Esophagus muscularis mucosa (tissue), 4 donors: Measurements from ENCODE around the gene PTCH1. TPM values are rescaled to one million over a fixed set of nuclear protein-coding genes. Genes with fewer than 3 reads are reported as not detected.

Experiments used
- DNase-seq: peaks from one replicate; pipeline ENCODE4 v3.0.0-alpha.2; 2017; ENCODE audit errors: extremely low spot score
- H3K27ac ChIP-seq, 4 donors: fragments of 200-600 bp; sonication (generic); replicated peaks in 1 of 4; 1 replicate in 3 of 4; 2 replicates in 1 of 4; pipeline ENCODE4 v1.5.1; 2016 to 2019; ENCODE audit warnings: mild to moderate bottlenecking in 1 of 4
- H3K27me3 ChIP-seq, 4 donors: fragments of 200-600 bp; sonication (generic); one replicate each; pipeline versions ENCODE4 v1.5.1 to v1.6.0; 2016 to 2019
- H3K36me3 ChIP-seq, 4 donors: fragments of 200-600 bp; sonication (generic); one replicate each; pipeline ENCODE4 v1.5.1; 2016 to 2019
- H3K4me1 ChIP-seq, 4 donors: fragments of 200-600 bp; sonication (generic); one replicate each; pipeline ENCODE4 v1.5.1; 2016 to 2019
- H3K4me3 ChIP-seq, 4 donors: fragments of 200-600 bp; sonication (generic); 1 replicate in 2 of 4; 2 replicates in 2 of 4; pipeline ENCODE4 v1.5.1; 2016 to 2019; ENCODE audit warnings: mild to moderate bottlenecking in 4 of 4, moderate library complexity in 1 of 4
- H3K9me3 ChIP-seq, 4 donors: fragments of 200-600 bp; sonication (generic); 1 replicate in 3 of 4; 2 replicates in 1 of 4; pipeline ENCODE4 v1.5.1; 2016 to 2019
- EP300 ChIP-seq: sonication (generic); formaldehyde crosslinking; IDR thresholded peaks from one replicate; pipeline ENCODE4 v1.6.1; 2017; ENCODE audit warnings: antibody characterized with exemption
- POLR2A ChIP-seq: fragments of 450-650 bp; IDR thresholded peaks from one replicate; pipeline ENCODE4 v1.6.1; 2017; ENCODE audit warnings: antibody characterized with exemption, moderate library complexity, mild to moderate bottlenecking, low read depth
- POLR2AphosphoS5 ChIP-seq, 2 donors: sonication (generic); formaldehyde crosslinking; IDR thresholded peaks; one replicate each; pipeline ENCODE4 v1.6.1; 2017; ENCODE audit warnings: antibody characterized with exemption in 2 of 2
- WGBS: methylation state at CpG from one replicate; pipeline ENCODE4 v1.1.5; 2018; 5-methylcytosine and 5-hydroxymethylcytosine counted together
- intact Hi-C: fragments of 100-400 bp; cut with DNase I; formaldehyde crosslinking; loops from one replicate; pipeline ENCODE4 v1.15.1; 2023
- total RNA-seq, 4 donors: library from RNA; depleted of rRNA; stranded (reverse); fragments of >200 nt; gene quantifications; one replicate each; pipeline versions ENCODE4 v1.1.0 to v1.2.1, GENCODE V29; 2016
- TF ChIP-seq, protein P1 (sequence below), 3 experiments: fragments of 200-600 bp in 2 of 3; fragments of 450-650 bp in 1 of 3; sonication (generic) in 2 of 3; IDR thresholded peaks; one replicate each; pipeline ENCODE4 v1.5.1; 2017 to 2019; ENCODE audit warnings: antibody characterized with exemption in 3 of 3, mild to moderate bottlenecking in 2 of 3, moderate library complexity in 1 of 3

PTCH1 gene
- total RNA-seq, 4 donors from 2014 or later: 10.8 to 25.1 (median 16.9) TPM

GRCh38 chr9:95429096-95429495 lies 87.7 kb downstream of the PTCH1 start:
- no peak for TF ChIP-seq POLR2A
- TF ChIP-seq, protein P1, sequence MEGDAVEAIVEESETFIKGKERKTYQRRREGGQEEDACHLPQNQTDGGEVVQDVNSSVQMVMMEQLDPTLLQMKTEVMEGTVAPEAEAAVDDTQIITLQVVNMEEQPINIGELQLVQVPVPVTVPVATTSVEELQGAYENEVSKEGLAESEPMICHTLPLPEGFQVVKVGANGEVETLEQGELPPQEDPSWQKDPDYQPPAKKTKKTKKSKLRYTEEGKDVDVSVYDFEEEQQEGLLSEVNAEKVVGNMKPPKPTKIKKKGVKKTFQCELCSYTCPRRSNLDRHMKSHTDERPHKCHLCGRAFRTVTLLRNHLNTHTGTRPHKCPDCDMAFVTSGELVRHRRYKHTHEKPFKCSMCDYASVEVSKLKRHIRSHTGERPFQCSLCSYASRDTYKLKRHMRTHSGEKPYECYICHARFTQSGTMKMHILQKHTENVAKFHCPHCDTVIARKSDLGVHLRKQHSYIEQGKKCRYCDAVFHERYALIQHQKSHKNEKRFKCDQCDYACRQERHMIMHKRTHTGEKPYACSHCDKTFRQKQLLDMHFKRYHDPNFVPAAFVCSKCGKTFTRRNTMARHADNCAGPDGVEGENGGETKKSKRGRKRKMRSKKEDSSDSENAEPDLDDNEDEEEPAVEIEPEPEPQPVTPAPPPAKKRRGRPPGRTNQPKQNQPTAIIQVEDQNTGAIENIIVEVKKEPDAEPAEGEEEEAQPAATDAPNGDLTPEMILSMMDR (IDR thresholded peaks at IDR 0.05): no peak
- Histone ChIP-seq H3K36me3 (no peaks in the 10 kb centered on the region), H3K9me3 (peaks cover 0 to 10% (median 8%) of the 10 kb centered on the region in 4 donors), H3K27ac (no peak overlapping the region), H3K4me3 (no peak overlapping the region), H3K4me1 (peaks cover 2 to 15% (median 14%) of the 10 kb centered on the region in 4 donors), H3K27me3 (no peaks in the 10 kb centered on the region)
- WGBS: 84% methylated on average over 10 of the region's 10 CpGs
- DNase-seq: no peak
- intact Hi-C loops: no loop called here

DNA sequence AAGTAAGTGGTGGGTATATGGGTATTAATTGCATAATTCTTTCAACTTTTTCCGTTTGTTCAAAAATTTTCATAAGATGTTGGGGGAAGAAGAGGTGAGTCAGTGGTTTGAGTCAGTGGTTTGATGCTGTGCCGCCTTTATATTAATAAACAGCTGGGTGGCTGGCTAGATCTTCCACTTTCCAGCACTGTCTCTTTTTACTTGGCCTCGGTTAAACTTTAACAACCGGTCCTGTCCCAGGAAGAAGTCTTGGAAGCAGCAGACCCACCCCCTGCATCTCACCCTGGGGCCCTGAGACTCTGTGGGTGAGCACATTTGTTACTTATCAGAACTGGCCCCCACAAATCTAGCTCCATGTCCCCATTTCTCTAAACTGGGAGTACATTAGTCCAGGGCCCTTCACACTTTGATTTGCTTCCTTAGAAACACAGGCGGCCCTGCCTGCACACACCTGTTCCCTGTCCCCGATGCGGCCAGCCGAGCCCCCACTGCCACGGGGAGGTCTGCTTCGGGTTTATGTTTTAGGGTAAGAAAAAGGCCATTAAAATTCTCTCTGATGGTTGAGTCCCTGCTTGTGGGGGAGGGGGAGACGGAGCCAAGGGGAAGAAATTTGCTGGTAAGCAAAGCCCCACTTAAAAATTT lies 90.7 kb downstream of the PTCH1 start:
- no peaks in the 10 kb centered on the region for H3K36me3 ChIP-seq
- H3K9me3 ChIP-seq: peaks cover 0 to 35% (median 29%) of the 10 kb centered on the region in 4 donors
- intact Hi-C loops: no loop called here
- H3K27ac ChIP-seq: peak overlapping the region; percentile 76 to 79 (median 78)
- TF ChIP-seq POLR2AphosphoS5 (IDR thresholded peaks at IDR 0.05) (no peak), POLR2A (no peak), EP300 (no peak)
- TF ChIP-seq, protein P1 (IDR thresholded peaks at IDR 0.05): no peak
- no peak for DNase-seq
- peaks cover 2 to 15% (median 14%) of the 10 kb centered on the region in 4 donors for H3K4me1 ChIP-seq
- WGBS: 47% methylated on average over 11 of the region's 11 CpGs
- H3K27me3 ChIP-seq: no peaks in the 10 kb centered on the region
- H3K4me3 ChIP-seq: peak overlapping the region; percentile 56 to 59 (median 58)

DNA sequence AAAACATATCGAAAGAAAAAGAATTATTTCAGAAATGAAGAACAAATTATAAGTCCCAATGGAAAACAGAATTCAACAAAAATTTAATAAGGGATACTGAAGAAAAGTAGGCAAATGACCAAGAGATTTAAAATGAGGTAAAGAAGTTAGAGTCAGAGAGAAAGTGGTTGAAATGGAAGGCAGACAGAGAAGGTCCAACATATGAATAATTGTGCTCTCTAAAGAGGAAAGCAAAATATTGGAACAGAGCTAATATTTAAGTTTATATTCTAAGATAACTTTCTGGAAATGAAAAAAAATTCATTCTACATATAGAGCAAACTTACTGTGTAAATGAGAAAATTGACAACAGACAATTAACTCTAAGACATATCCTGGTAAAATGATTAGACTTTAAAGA lies 94.1 kb downstream of the PTCH1 start:
- Histone ChIP-seq H3K27me3 (no peaks in the 10 kb centered on the region), H3K9me3 (peaks cover 0 to 29% (median 22%) of the 10 kb centered on the region in 4 donors), H3K27ac (no peak overlapping the region), H3K4me3 (no peak overlapping the region), H3K4me1 (peaks cover 2 to 15% (median 14%) of the 10 kb centered on the region in 4 donors), H3K36me3 (no peaks in the 10 kb centered on the region)
- no peak for DNase-seq
- TF ChIP-seq, protein P1 (IDR thresholded peaks at IDR 0.05): no peak
- TF ChIP-seq EP300 (no peak), POLR2A (no peak), POLR2AphosphoS5 (IDR thresholded peaks at IDR 0.05) (no peak)
- intact Hi-C loops: no loop called here
- WGBS: 91% methylated on average over 1 of the region's 1 CpG

GRCh38 chr9:95420518-95420917 lies 96.3 kb downstream of the PTCH1 start:
- Histone ChIP-seq H3K27me3 (no peaks in the 10 kb centered on the region), H3K27ac (no peak overlapping the region), H3K9me3 (peaks cover 0 to 29% (median 24%) of the 10 kb centered on the region in 4 donors), H3K4me3 (no peak overlapping the region), H3K4me1 (no peaks in the 10 kb centered on the region), H3K36me3 (no peaks in the 10 kb centered on the region)
- no peak for DNase-seq
- intact Hi-C loops: no loop called here
- TF ChIP-seq, protein P1 (IDR thresholded peaks at IDR 0.05): no peak
- TF ChIP-seq EP300: no peak
- TF ChIP-seq POLR2AphosphoS5 (IDR thresholded peaks at IDR 0.05): no peak
- no peak for TF ChIP-seq POLR2A

- H3K36me3 ChIP-seq: no peaks in the 10 kb centered on the region
- TF ChIP-seq POLR2AphosphoS5 (IDR thresholded peaks at IDR 0.05) (no peak), POLR2A (no peak), EP300 (no peak)
- TF ChIP-seq, protein P1 (IDR thresholded peaks at IDR 0.05): no peak
- peaks cover 0 to 29% (median 23%) of the 10 kb centered on the region in 4 donors for H3K9me3 ChIP-seq
- H3K4me3 ChIP-seq: no peak overlapping the region
- no peak overlapping the region for H3K27ac ChIP-seq
- intact Hi-C loops: no loop called here
- H3K27me3 ChIP-seq: no peaks in the 10 kb centered on the region
- no peaks in the 10 kb centered on the region for H3K4me1 ChIP-seq
- DNase-seq: no peak
Measured at GRCh38 chr9:95419444-95419843, 97.3 kb downstream of the PTCH1 start.
